ENCODE measurements around the gene VMP1. TPM values are rescaled to one million over a fixed set of nuclear protein-coding genes. Genes with fewer than 3 reads are reported as not detected.

The VMP1 gene
- total and polyA plus RNA-seq, 2 of the 13 experiments (the other 11 are each of a cell fraction or from before 2014, with no cell fraction given) = 186 to 271 TPM

DNA sequence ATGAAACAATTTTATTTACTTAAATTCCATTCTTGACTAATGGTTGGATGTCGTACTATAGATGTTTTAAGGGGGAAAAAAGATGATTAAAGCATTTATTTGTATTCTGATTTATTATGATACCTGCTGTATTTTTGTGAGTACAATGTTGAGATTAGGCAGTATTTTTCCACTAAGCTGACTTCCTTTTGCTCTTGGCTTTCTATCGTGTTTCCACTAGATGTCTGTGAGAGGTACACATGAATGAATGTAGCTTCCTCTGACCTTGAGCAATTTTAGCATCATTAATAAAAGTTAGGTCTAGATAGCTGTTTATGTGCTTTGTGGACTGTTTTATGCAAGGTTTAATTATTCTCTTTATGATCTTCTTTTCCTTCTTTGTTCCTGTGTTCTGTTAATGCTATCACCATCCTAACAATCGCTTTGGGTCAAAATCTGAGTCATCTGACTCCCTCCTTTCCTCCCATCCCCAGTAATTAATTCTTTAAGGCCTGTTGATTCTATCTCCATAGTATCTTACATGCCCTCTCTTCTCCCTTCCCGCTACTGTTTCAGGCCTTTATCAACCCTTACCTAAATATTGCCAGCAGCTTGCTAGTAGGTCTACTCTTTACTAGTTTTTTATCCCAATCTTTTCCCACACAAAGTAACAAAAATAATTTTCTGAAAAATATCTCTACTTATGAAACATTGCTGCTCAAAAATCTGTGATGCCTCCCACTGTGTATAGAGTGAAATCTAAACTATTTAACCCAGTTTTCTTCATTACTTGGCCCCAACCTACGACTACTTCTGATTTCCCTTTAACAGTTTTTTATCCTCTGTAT is 76.0 kb downstream of the VMP1 start (continued):
- no peak for TF ChIP-seq TMF1 (CRISPR knock-in tag; IDR thresholded peaks at IDR 0.05; ENCODE audit: low read depth)
- TF ChIP-seq, protein P1, sequence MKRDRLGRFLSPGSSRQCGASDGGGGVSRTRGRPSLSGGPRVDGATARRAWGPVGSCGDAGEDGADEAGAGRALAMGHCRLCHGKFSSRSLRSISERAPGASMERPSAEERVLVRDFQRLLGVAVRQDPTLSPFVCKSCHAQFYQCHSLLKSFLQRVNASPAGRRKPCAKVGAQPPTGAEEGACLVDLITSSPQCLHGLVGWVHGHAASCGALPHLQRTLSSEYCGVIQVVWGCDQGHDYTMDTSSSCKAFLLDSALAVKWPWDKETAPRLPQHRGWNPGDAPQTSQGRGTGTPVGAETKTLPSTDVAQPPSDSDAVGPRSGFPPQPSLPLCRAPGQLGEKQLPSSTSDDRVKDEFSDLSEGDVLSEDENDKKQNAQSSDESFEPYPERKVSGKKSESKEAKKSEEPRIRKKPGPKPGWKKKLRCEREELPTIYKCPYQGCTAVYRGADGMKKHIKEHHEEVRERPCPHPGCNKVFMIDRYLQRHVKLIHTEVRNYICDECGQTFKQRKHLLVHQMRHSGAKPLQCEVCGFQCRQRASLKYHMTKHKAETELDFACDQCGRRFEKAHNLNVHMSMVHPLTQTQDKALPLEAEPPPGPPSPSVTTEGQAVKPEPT (CRISPR knock-in tag; IDR thresholded peaks at IDR 0.05; ENCODE audit: low read depth) = no peak
- TF ChIP-seq HMG20A (CRISPR knock-in tag; IDR thresholded peaks at IDR 0.05; ENCODE audit: borderline replicate concordance) = no peak
- no peak for TF ChIP-seq ZFAT (CRISPR knock-in tag; conservative IDR thresholded peaks at IDR 0.05)
- no peak for TF ChIP-seq CCDC6 (CRISPR knock-in tag; IDR thresholded peaks at IDR 0.05)
- TF ChIP-seq KDM5A (IDR thresholded peaks at IDR 0.05; ENCODE audit: borderline replicate concordance, low read length) = no peak
- TF ChIP-seq ZNF782 (CRISPR knock-in tag; IDR thresholded peaks at IDR 0.05; ENCODE audit: borderline replicate concordance) = no peak
- TF ChIP-seq MAF1 (CRISPR knock-in tag; IDR thresholded peaks at IDR 0.05; ENCODE audit: borderline replicate concordance) = no peak
- TF ChIP-seq BCL6 (CRISPR knock-in tag; IDR thresholded peaks at IDR 0.05) = 0 out of 2 replicates have a peak, but pooled peaks have one; percentile 15
- TF ChIP-seq SOX13 (IDR thresholded peaks at IDR 0.05) = no peak
- no peak for TF ChIP-seq SOX13 (CRISPR knock-in tag; conservative IDR thresholded peaks at IDR 0.05 in 1 of 2, IDR thresholded peaks at IDR 0.05 in 1 of 2)
- TF ChIP-seq, protein P2, sequence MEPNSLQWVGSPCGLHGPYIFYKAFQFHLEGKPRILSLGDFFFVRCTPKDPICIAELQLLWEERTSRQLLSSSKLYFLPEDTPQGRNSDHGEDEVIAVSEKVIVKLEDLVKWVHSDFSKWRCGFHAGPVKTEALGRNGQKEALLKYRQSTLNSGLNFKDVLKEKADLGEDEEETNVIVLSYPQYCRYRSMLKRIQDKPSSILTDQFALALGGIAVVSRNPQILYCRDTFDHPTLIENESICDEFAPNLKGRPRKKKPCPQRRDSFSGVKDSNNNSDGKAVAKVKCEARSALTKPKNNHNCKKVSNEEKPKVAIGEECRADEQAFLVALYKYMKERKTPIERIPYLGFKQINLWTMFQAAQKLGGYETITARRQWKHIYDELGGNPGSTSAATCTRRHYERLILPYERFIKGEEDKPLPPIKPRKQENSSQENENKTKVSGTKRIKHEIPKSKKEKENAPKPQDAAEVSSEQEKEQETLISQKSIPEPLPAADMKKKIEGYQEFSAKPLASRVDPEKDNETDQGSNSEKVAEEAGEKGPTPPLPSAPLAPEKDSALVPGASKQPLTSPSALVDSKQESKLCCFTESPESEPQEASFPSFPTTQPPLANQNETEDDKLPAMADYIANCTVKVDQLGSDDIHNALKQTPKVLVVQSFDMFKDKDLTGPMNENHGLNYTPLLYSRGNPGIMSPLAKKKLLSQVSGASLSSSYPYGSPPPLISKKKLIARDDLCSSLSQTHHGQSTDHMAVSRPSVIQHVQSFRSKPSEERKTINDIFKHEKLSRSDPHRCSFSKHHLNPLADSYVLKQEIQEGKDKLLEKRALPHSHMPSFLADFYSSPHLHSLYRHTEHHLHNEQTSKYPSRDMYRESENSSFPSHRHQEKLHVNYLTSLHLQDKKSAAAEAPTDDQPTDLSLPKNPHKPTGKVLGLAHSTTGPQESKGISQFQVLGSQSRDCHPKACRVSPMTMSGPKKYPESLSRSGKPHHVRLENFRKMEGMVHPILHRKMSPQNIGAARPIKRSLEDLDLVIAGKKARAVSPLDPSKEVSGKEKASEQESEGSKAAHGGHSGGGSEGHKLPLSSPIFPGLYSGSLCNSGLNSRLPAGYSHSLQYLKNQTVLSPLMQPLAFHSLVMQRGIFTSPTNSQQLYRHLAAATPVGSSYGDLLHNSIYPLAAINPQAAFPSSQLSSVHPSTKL (CRISPR knock-in tag; IDR thresholded peaks at IDR 0.05) = no peak
- TF ChIP-seq AHR (CRISPR knock-in tag; IDR thresholded peaks at IDR 0.05) = no peak
- TF ChIP-seq KMT2B (CRISPR knock-in tag; IDR thresholded peaks at IDR 0.05) = no peak
- no peak for TF ChIP-seq KAT7 (CRISPR knock-in tag; IDR thresholded peaks at IDR 0.05; ENCODE audit: borderline replicate concordance)
- TF ChIP-seq SOX5 (CRISPR knock-in tag; IDR thresholded peaks at IDR 0.05; ENCODE audit: borderline replicate concordance) = peak; percentile 8; the same call in 1 of the 2 replicates
- no peak for TF ChIP-seq TCF7 (IDR thresholded peaks at IDR 0.05; ENCODE audit: low read depth)
